Liver (tissue), 3 donors: ENCODE results near the gene NOL4L.

Experiments
- ATF3 ChIP-seq: IDR thresholded peaks from 2 replicates; pipeline ENCODE4 v1.6.1; 2016; ENCODE audit warnings: antibody characterized with exemption
- CTCF ChIP-seq: fragments of 150-350 bp; IDR thresholded peaks from 2 replicates; pipeline ENCODE4 v1.5.1; 2017; ENCODE audit warnings: improper control_type of control experiment, low read depth, low read length; ENCODE audit not compliant: missing input control
- JUND ChIP-seq, 2 donors: IDR thresholded peaks; 2 replicates each; pipeline ENCODE4 v1.6.1; 2016; ENCODE audit warnings: antibody characterized with exemption in 2 of 2
- MAX ChIP-seq: IDR thresholded peaks from 2 replicates; pipeline ENCODE4 v1.6.1; 2016; ENCODE audit warnings: antibody characterized with exemption
- RAD21 ChIP-seq, 2 donors: IDR thresholded peaks; 2 replicates each; pipeline ENCODE4 v1.6.1; 2016; ENCODE audit warnings: antibody characterized with exemption in 2 of 2, mild to moderate bottlenecking in 2 of 2
- REST ChIP-seq: IDR thresholded peaks from 2 replicates; pipeline ENCODE4 v1.6.1; 2016; ENCODE audit warnings: antibody characterized with exemption, mild to moderate bottlenecking
- SP1 ChIP-seq: IDR thresholded peaks from 2 replicates; pipeline ENCODE4 v1.6.1; 2018; ENCODE audit warnings: antibody characterized with exemption, mild to moderate bottlenecking
- donor health status: healthy.
- donor health status: healthy.

- no peak for TF ChIP-seq CTCF
- TF ChIP-seq JUND (IDR thresholded peaks at IDR 0.05) = no peak
- no peak for TF ChIP-seq REST
- no peak for TF ChIP-seq RAD21 (IDR thresholded peaks at IDR 0.05)
- TF ChIP-seq SP1 = no peak
- no peak for TF ChIP-seq MAX
- no peak for TF ChIP-seq ATF3
Observed at GRCh38 chr20:32454164-32455145, 130.7 kb downstream of the NOL4L start.
